ENCODE measurements around the gene UBXN10. TPM values are rescaled to one million over a fixed set of nuclear protein-coding genes. Genes with fewer than 3 reads are reported as not detected.
A peak's percentile ranks its signal among the peaks of the same experiment; 100 is the strongest.

Gene UBXN10
- total and polyA plus RNA-seq, 2 of the 13 experiments (the other 11 are each of a cell fraction or from before 2014, with no cell fraction given): 0.04 to 0.05 TPM

- Histone ChIP-seq H2AFZ (ENCODE audit: low read length) (no peak overlapping the region), H3K4me1 (ENCODE audit: insufficient read depth, low read length) (peaks cover 34% of the 10 kb centered on the region), H3K27ac (ENCODE audit: extremely low read length, insufficient read depth, low read length) (no peak overlapping the region), H3K27me3 (ENCODE audit: control insufficient read depth in 1 of 2, insufficient read depth in 2 of 2, low read length in 2 of 2) (peaks cover under 1 to 43% of the 10 kb centered on the region in 2 experiments; a peak in 2 of 5 replicates), H4K20me1 (ENCODE audit: insufficient read depth, low read length) (no peaks in the 10 kb centered on the region), H3K4me3 (replicated peaks in 1 of 3; ENCODE audit: insufficient read depth in 1 of 3, low read depth in 2 of 3, low read length in 3 of 3) (no peak overlapping the region), H3K4me2 (ENCODE audit: low read depth, low read length) (no peak overlapping the region), H3K79me2 (ENCODE audit: insufficient read depth, low read length) (no peaks in the 10 kb centered on the region), H3K36me3 (replicated peaks in 1 of 2; ENCODE audit: control insufficient read depth in 1 of 2, insufficient read depth in 2 of 2, low read length in 2 of 2) (no peaks in the 10 kb centered on the region), H3K9me3 (ENCODE audit: low read length) (no peaks in the 10 kb centered on the region), H3K9ac (ENCODE audit: insufficient read depth, low read depth, low read length) (no peak overlapping the region)
- no TSS peak for BruUV-seq (replicated peaks)
- 14% methylated on average over 7 of the region's 10 CpGs for WGBS (ENCODE audit: low lambda C conversion rate)
- DNase-seq (ENCODE audit: low spot score) (no peak), FAIRE-seq (no peak), ATAC-seq (no peak)
- intact Hi-C loops (cut with micrococcal nuclease; ENCODE audit: unreplicated experiment): no loop called here
- in situ Hi-C loops (cut with HindIII; ENCODE audit: extremely low pct_ligation_motif_present, low pct_unique_long_range_greater_than_20kb): no loop called here
- ChIA-PET CTCF (ENCODE audit: low intra/inter-chr PET ratio, low total read pairs) (no interaction called here), POLR2A (no interaction called here)
- TF ChIP-seq CREB1 (IDR thresholded peaks at IDR 0.05) (0 out of 2 replicates have a peak, but pooled peaks have one; percentile 3), CREB1 (CRISPR knock-in tag; IDR thresholded peaks at IDR 0.05) (no peak), CEBPB (IDR thresholded peaks at IDR 0.05; ENCODE audit: borderline replicate concordance, low read depth, low read length) (0 out of 2 replicates have a peak, but pooled peaks have one; percentile 0), E2F5 (CRISPR knock-in tag; conservative IDR thresholded peaks at IDR 0.05) (no peak)
Measured at GRCh38 chr1:20183035-20183434, 2.9 kb upstream of the UBXN10 start.

GRCh38 chr1:20183616-20184271, 2.2 kb upstream of the UBXN10 start:
- in situ Hi-C loops (cut with HindIII; ENCODE audit: extremely low pct_ligation_motif_present, low pct_unique_long_range_greater_than_20kb) (no loop called here), intact Hi-C loops (cut with micrococcal nuclease; ENCODE audit: unreplicated experiment) (no loop called here)
- no peaks in the 10 kb centered on the region for H3K79me2 ChIP-seq (ENCODE audit: insufficient read depth, low read length)
- ATAC-seq (no peak; the same call in 2 of the 3 replicates), FAIRE-seq (no peak), DNase-seq (ENCODE audit: low spot score) (peak; percentile 35)
- no peaks in the 10 kb centered on the region for H3K36me3 ChIP-seq (replicated peaks in 1 of 2; ENCODE audit: control insufficient read depth in 1 of 2, insufficient read depth in 2 of 2, low read length in 2 of 2)
- BruUV-seq (replicated peaks): no TSS peak
- H4K20me1 ChIP-seq (ENCODE audit: insufficient read depth, low read length): no peaks in the 10 kb centered on the region
- H3K27ac ChIP-seq (ENCODE audit: extremely low read length, insufficient read depth, low read length): no peak overlapping the region
- H3K27me3 ChIP-seq (ENCODE audit: control insufficient read depth in 1 of 2, insufficient read depth in 2 of 2, low read length in 2 of 2): peaks cover 2 to 50% of the 10 kb centered on the region in 2 experiments; a peak in 3 of 5 replicates
- no peak overlapping the region for H3K4me2 ChIP-seq (ENCODE audit: low read depth, low read length)
- no peak overlapping the region for H2AFZ ChIP-seq (ENCODE audit: low read length)
- H3K9ac ChIP-seq (ENCODE audit: insufficient read depth, low read depth, low read length): no peak overlapping the region
- 47% methylated on average over 13 of the region's 13 CpGs for WGBS (ENCODE audit: low lambda C conversion rate)
- ChIA-PET CTCF (ENCODE audit: low intra/inter-chr PET ratio, low total read pairs) (no interaction called here), POLR2A (no interaction called here)
- H3K9me3 ChIP-seq (ENCODE audit: low read length): no peaks in the 10 kb centered on the region
- no peak overlapping the region for H3K4me3 ChIP-seq (replicated peaks in 1 of 3; ENCODE audit: insufficient read depth in 1 of 3, low read depth in 2 of 3, low read length in 3 of 3)
- H3K4me1 ChIP-seq (ENCODE audit: insufficient read depth, low read length): peaks cover 34% of the 10 kb centered on the region
- no peak for TF ChIP-seq ZNF570 (CRISPR knock-in tag; IDR thresholded peaks at IDR 0.05; ENCODE audit: borderline replicate concordance)
- TF ChIP-seq RXRA (CRISPR knock-in tag; IDR thresholded peaks at IDR 0.05): peak; percentile 78; the same call in 1 of the 2 replicates
- no peak for TF ChIP-seq ZFP90 (CRISPR knock-in tag; IDR thresholded peaks at IDR 0.05; ENCODE audit: borderline replicate concordance)
- peak; percentile 45; the same call in 1 of the 2 replicates for TF ChIP-seq CEBPB (IDR thresholded peaks at IDR 0.05; ENCODE audit: borderline replicate concordance, low read depth, low read length)
- TF ChIP-seq ARID5B (CRISPR knock-in tag; IDR thresholded peaks at IDR 0.05): 0 out of 2 replicates have a peak, but pooled peaks have one; percentile 7
- no peak for TF ChIP-seq FOXA1 (IDR thresholded peaks at IDR 0.05)
- TF ChIP-seq FOXA1 (CRISPR knock-in tag; IDR thresholded peaks at IDR 0.05): peak; percentile 49; the same call in 1 of the 2 replicates
- TF ChIP-seq TERF1 (CRISPR knock-in tag; IDR thresholded peaks at IDR 0.05): no peak
- no peak for TF ChIP-seq NAIF1 (CRISPR knock-in tag; IDR thresholded peaks at IDR 0.05; ENCODE audit: borderline replicate concordance)
